ENCODE measurements around the gene C16orf78.

C16orf78 gene

DNA sequence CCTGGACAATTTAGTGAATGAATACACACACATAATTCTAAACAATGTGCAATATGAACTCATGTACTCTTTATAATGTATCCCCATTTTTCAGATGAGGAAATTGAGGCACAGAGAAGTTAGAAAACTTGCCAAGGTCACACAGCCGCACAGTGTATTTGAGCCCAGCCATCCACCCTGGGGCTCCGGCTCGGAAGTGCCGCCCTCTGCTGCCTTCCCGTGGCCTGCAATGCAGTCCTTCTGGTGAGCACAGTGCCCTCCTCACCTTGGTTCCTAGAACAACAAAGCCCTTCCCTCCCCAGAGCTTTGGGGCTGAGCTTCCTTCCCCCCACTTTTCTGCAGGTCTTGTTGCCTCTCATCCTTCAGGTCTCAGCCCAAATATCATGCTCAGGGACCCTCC lies 63.7 kb downstream of the C16orf78 start:
- TF ChIP-seq POLR2A (IDR thresholded peaks at IDR 0.05; ENCODE audit: extremely low read depth, insufficient read length) = no peak
- TF ChIP-seq, protein P1, sequence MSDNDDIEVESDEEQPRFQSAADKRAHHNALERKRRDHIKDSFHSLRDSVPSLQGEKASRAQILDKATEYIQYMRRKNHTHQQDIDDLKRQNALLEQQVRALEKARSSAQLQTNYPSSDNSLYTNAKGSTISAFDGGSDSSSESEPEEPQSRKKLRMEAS (IDR thresholded peaks at IDR 0.05; ENCODE audit: low read depth, low read length) = no peak
- TF ChIP-seq, protein P2, sequence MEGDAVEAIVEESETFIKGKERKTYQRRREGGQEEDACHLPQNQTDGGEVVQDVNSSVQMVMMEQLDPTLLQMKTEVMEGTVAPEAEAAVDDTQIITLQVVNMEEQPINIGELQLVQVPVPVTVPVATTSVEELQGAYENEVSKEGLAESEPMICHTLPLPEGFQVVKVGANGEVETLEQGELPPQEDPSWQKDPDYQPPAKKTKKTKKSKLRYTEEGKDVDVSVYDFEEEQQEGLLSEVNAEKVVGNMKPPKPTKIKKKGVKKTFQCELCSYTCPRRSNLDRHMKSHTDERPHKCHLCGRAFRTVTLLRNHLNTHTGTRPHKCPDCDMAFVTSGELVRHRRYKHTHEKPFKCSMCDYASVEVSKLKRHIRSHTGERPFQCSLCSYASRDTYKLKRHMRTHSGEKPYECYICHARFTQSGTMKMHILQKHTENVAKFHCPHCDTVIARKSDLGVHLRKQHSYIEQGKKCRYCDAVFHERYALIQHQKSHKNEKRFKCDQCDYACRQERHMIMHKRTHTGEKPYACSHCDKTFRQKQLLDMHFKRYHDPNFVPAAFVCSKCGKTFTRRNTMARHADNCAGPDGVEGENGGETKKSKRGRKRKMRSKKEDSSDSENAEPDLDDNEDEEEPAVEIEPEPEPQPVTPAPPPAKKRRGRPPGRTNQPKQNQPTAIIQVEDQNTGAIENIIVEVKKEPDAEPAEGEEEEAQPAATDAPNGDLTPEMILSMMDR (IDR thresholded peaks at IDR 0.05; ENCODE audit: low read depth, low read length) = no peak
- TF ChIP-seq MYC (IDR thresholded peaks at IDR 0.05; ENCODE audit: low read depth, low read length) = no peak
- no peak overlapping the region for H3K4me3 ChIP-seq (ENCODE audit: low read depth, low read length)

DNA sequence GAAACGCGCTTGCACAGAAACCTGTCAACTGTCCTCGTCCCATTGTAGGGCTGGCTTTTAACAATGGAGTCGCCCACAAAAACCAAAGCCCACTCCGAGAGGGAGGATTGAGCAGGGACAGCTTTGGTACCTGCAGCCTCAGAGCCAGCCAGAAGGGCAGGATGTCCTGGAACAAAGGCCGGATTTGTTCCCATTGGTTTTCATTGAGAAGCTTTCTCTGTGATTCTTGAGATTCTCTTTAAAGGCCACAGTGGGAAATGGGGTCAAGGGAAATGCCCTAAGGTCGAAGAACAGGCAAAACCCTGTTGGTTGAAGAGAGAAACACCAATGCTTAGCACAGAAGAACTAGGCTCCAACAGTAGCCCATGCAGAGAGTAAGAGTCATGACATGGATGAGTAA lies 65.4 kb downstream of the C16orf78 start:
- DNase-seq (ENCODE audit: low read depth) = no peak
- TF ChIP-seq, protein P1 (IDR thresholded peaks at IDR 0.05; ENCODE audit: low read depth, low read length) = no peak
- TF ChIP-seq MYC (IDR thresholded peaks at IDR 0.05; ENCODE audit: low read depth, low read length) (no peak), POLR2A (IDR thresholded peaks at IDR 0.05; ENCODE audit: extremely low read depth, insufficient read length) (no peak)
- TF ChIP-seq, protein P2 (IDR thresholded peaks at IDR 0.05; ENCODE audit: low read depth, low read length) = no peak
- no peak overlapping the region for H3K4me3 ChIP-seq (ENCODE audit: low read depth, low read length)

More for the DNA sequence above, 63.7 kb downstream of the C16orf78 start:
- no peak for DNase-seq (ENCODE audit: low read depth)

DNA sequence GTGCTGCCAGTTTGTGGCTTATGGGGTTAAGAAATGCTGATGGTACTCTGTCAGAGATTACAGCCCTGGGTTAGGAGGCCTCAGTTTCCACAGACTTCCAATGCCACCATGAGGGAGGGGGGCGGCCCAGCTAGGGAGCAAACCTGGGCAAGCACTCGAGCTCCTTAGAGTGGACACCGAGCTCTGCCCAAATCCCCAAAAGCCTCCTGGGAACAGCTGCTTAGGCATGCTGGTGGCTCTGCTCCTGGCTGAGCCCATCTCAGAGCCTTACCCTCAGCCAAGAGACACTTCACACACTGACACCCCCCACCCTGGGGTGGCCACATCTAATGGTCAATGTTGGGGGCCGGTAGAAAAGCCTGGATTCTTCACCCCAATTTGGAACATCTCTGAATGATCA lies 66.1 kb downstream of the C16orf78 start:
- DNase-seq (ENCODE audit: low read depth) = no peak
- H3K4me3 ChIP-seq (ENCODE audit: low read depth, low read length) = no peak overlapping the region
- TF ChIP-seq, protein P1 (IDR thresholded peaks at IDR 0.05; ENCODE audit: low read depth, low read length) = no peak

DNA sequence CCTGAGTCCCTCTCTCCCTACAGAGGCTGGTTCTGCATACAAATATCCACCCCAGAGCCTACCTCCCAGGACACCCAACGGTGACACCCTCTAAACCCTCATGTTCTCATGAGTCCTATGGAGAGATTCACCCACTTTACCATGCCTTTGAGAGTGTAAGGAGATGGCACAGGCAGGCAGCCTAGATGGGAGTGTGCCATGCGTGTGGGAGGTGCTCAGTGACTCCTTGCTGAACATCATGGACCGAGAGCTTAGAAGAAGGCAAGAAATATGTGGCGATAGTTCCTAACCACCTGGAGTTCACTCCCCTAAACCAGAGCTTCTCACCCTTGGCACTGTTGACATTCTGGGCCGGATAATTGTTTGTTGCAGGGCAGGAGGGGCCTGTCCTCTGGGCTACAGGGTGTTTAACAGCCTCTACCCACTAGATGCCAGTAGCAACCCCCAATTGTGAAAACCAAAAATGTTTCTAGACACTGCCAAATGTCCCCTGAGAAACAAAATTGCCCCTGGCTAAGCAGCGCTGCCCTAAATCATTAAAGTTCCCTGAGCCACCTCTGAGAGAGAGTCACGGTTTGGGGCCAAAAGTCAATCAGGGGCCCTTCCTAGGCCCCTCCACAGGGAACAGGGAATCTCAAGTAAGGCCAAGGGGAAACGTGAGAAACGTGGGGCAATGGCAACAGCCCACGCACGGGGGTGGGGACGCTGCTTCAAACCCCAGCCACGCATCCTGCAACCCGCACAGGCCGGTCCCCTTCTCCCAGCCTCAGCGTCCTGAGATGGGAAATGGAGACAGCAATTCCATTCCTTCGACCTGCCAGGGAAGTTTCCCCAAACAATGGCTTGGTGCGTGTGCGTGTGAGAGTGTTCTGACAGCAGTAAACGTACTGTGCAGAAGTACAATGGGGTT lies 66.8 kb downstream of the C16orf78 start:
- DNase-seq (ENCODE audit: low read depth) = no peak

DNA sequence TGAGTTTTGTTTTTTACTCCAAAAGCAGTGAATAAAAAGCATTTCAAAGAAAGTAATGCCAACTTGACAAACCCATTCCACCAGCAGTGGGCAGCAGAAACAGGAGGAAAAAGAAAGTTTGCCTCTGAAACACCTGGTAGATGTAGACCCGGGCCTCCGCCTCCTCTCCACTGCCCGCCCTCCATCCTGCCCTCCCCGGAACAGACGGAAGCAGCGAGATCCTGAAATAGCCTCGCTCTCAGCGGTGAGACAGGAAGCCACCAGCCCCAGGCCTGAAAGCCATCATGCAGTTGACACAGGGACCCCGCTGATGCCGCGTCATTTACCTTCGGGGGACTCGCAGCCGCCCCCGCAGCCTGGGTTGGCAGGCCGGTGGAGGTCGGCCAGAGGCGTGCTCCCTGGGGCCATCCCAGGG lies 67.8 kb downstream of the C16orf78 start:
- H3K4me3 ChIP-seq (ENCODE audit: low read depth, low read length) = no peak overlapping the region
- TF ChIP-seq POLR2A (IDR thresholded peaks at IDR 0.05; ENCODE audit: extremely low read depth, insufficient read length) (no peak), MYC (IDR thresholded peaks at IDR 0.05; ENCODE audit: low read depth, low read length) (no peak)
- TF ChIP-seq, protein P2 (IDR thresholded peaks at IDR 0.05; ENCODE audit: low read depth, low read length) = no peak
- TF ChIP-seq, protein P1 (IDR thresholded peaks at IDR 0.05; ENCODE audit: low read depth, low read length) = no peak
- DNase-seq (ENCODE audit: low read depth) = peak; percentile 36

More for the DNA sequence above, 66.8 kb downstream of the C16orf78 start:
- no peak overlapping the region for H3K4me3 ChIP-seq (ENCODE audit: low read depth, low read length)
- TF ChIP-seq, protein P1 (IDR thresholded peaks at IDR 0.05; ENCODE audit: low read depth, low read length) = no peak
- TF ChIP-seq, protein P2 (IDR thresholded peaks at IDR 0.05; ENCODE audit: low read depth, low read length) = no peak
- TF ChIP-seq MYC (IDR thresholded peaks at IDR 0.05; ENCODE audit: low read depth, low read length) (no peak), POLR2A (IDR thresholded peaks at IDR 0.05; ENCODE audit: extremely low read depth, insufficient read length) (no peak)

DNA sequence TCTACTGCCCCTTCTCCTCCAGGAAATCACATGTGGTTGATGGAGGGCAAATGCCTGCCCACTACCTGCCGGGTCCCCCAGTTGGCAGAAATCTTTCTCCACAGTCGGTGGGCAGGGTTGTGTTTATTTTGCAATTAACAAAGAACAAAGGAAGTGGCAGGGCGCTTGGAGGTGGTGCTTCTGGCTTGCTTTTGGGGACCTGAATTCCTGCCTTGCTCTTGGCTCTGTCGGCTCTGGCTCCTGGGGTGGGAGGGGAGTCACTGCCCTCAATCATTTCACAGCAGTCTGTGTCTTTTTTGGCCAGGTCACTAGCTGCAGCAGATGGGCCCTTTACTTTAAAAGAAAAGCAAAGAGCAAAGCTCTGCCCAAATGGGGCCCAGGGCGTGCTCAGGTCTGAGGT lies 69.2 kb downstream of the C16orf78 start:
- no peak for DNase-seq (ENCODE audit: low read depth)

More for the DNA sequence above, 69.2 kb downstream of the C16orf78 start:
- no peak overlapping the region for H3K4me3 ChIP-seq (ENCODE audit: low read depth, low read length)
- no peak for TF ChIP-seq MYC (IDR thresholded peaks at IDR 0.05; ENCODE audit: low read depth, low read length)
- TF ChIP-seq, protein P2 (IDR thresholded peaks at IDR 0.05; ENCODE audit: low read depth, low read length) = no peak
- TF ChIP-seq, protein P1 (IDR thresholded peaks at IDR 0.05; ENCODE audit: low read depth, low read length) = no peak
- no peak for TF ChIP-seq POLR2A (IDR thresholded peaks at IDR 0.05; ENCODE audit: extremely low read depth, insufficient read length)
